Measurements from ENCODE around the gene GLRX3.

- TF ChIP-seq FUBP1 (CRISPR knock-in tag; IDR thresholded peaks at IDR 0.05; ENCODE audit: borderline replicate concordance), result no peak
- no peak for TF ChIP-seq ZSCAN29 (CRISPR knock-in tag; conservative IDR thresholded peaks at IDR 0.05)
- no peak for TF ChIP-seq CREM (IDR thresholded peaks at IDR 0.05)
- TF ChIP-seq CREM (CRISPR knock-in tag; IDR thresholded peaks at IDR 0.05), result no peak
- no peak for TF ChIP-seq EZH2 (conservative IDR thresholded peaks at IDR 0.05; ENCODE audit: low read depth, low read length)
- no peak for TF ChIP-seq ESRRA (CRISPR knock-in tag; IDR thresholded peaks at IDR 0.05; ENCODE audit: low read depth)
- no peak for TF ChIP-seq GMEB1 (CRISPR knock-in tag; IDR thresholded peaks at IDR 0.05; ENCODE audit: borderline replicate concordance)
- no peak for TF ChIP-seq POLR2AphosphoS5 (IDR thresholded peaks at IDR 0.05; ENCODE audit: low read depth, low read length)
- no peak for TF ChIP-seq ATM (IDR thresholded peaks at IDR 0.05; ENCODE audit: borderline replicate concordance)
- TF ChIP-seq PITX1 (CRISPR knock-in tag; IDR thresholded peaks at IDR 0.05), result no peak
- TF ChIP-seq MXD4 (CRISPR knock-in tag; IDR thresholded peaks at IDR 0.05), result no peak
- no peak for TF ChIP-seq POLR2A (IDR thresholded peaks at IDR 0.05; ENCODE audit: insufficient read depth in 1 of 2, low read depth in 2 of 2, low read length in 2 of 2)
- no peak for TF ChIP-seq ZZZ3 (CRISPR knock-in tag; IDR thresholded peaks at IDR 0.05; ENCODE audit: borderline replicate concordance)
These were observed 38.9 kb downstream of the GLRX3 start for GRCh38 chr10:130175074-130175473.

Data from HepG2 (cell line).